CMK (cell line): ENCODE results near the gene CASP14.
"Not testable (repeated sequence)": the region's sequence is repeated elsewhere in the genome, so short reads cannot be mapped to it uniquely, and the experiment has no call there.

Experiments used
- DNase-seq: peaks from one replicate; pipeline ENCODE4 v3.0.0-alpha.2; 2010; ENCODE audit warnings: low read depth

Gene CASP14, protein sequence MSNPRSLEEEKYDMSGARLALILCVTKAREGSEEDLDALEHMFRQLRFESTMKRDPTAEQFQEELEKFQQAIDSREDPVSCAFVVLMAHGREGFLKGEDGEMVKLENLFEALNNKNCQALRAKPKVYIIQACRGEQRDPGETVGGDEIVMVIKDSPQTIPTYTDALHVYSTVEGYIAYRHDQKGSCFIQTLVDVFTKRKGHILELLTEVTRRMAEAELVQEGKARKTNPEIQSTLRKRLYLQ

DNA sequence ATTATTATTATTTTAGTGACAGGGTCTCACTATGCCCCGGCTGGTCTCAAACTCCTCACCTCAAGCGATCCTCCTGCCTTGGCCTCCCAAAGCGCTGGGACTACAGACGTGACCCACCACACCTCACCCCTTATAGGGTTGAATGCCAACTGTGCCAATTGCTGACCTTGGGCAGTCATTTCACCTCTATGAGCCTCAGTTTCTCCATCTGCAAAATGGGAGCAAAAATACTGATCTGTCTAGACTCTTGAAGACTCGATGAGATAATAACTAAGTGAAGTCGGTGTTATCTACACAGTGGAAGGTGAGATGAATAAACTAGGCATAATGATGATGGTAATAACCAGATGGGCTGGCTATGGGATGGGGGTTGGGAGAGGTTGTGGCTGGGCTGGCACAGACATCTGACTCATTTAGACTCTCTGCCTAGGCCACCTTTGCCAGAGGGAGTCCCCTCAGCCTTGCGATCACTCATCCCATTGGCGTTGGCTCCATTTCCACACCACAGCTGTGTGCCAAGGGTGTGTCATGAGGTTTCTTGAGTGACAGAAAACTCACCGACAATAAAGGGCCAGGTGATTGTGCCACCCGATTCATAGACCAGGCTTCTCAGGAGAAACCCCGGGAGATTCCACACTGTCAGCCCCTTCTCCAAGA is at the start of gene CASP14:
Gene CASP14 (plus strand): TSS at position 596 of the 657 bp plus-strand sequence. CDS start 2,772 bp downstream, outside the sequence.
- no peak for DNase-seq

DNA sequence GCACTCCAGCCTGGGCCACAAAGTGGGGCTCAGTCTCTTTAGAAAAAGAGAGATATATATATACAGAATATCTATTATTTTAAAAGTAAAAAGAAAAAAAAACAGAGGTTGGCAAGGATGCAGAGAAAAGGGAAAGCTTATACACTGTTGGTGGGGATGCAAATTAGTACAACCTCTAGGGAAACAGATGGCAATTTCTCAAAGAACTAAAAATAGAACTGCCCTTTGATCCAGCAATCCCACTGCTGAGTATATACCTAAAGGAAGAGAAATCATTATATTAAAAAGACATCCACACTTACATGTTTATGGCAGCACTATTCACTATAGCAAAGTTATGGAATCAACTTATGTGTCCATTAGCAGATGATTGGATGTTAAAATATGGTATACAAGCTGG is 41.0 kb upstream of the CASP14 start:
- no peak for DNase-seq

DNA sequence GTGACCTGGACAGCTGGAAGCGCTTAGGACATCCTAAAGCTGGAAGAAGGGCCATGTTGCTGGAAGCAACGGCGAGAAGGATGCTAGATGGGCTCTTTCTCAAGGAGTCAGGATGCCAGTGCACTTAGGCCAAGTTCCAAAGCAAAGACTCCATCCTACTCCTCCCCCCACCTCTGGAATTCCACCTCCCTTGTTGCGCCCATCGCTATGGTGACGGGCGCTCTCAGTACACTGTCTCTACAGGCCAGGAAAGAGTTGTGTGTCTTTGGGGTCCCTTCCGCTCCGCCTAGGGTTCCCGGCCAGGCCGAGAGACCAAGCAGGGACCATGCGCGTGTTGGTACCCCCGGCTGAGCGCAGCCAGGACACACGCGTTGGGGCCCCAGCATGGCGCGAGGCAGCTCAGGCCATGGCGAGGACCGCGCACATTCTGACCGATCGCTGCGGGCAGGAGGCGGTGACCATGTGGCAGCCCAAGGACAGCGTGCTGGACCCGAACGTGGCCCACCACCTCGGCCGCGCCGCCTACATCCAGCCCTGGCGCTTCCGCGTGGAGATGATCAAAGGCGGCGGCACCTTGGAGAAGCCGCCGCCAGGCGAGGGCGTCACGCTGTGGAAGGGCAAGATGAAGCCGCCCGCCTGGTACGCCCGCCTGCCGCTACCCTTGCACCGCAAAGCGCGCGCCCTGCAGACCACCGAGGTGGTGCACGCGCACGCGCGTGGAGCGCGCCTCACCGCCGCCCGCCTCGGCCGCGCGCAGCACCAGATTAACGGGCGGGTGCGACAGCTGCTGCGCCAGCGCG is 38.6 kb upstream of the CASP14 start:
- DNase-seq: no peak

DNA sequence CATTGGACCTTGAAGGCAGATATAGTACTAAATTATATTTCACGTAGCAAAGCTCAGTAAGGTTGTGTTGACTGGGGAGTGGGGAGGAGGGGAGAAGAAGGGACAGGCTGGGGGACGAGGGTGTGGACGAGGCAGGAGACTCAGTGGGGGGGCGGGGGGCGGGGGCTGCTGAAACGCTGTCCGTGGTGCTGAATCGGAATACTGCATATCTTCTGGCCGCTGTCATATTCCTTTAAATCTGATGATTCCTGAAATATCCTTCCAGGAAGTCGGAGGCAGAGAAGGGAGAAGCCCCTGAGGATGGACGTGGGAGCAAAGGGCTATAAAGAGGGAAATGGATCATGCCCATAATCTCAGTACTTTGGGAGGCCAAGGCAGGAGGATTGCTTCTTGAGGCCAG is 34.7 kb upstream of the CASP14 start:
- DNase-seq: no peak

DNA sequence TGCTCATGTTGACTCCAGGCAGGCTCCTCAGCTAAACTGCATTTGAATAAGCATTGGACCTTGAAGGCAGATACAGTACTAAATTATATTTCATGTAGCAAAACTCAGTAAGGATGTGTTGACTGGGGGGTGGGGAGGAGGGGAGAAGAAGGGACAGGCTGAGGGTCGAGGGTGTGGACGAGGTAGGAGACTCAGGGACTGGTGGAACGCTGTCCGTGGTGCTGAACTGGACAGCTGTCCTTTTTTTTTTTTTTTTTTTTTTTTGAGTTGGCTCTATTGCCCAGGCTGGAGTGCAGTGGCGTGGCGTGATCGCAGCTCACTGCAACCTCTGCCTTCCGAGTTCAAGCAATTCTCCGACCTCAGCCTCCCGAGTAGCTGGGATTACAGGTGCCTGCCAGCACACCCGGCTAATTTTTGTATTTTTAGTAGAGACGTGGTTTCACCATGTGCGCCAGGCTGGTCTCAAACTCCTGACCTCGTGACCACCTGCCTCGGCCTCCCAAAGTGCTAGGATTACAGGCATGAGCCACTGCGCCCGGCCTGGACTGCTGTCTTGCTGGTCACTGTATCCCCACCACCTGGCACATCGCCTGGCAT is 33.2 kb upstream of the CASP14 start:
- DNase-seq: peak; percentile 18

DNA sequence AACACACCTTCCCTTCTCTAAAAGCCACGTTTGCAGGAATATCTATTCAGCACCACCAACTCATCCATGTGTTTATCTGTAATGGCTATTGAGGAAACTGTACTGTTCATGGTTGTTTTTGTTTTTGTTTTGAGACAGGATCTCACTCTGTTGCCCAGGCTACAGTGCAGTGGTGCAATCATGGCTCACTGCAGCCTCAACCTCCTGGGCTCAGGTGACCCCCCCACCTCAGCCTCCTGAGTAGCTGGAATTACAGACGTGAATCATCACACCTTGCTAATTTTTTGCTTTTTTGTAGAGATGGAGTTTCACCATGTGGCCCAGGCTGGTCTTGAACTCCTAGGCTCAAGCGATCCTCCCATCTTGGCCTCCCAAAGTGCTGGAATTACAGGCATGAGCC is 30.4 kb upstream of the CASP14 start:
- DNase-seq: not testable (repeated sequence)

DNA sequence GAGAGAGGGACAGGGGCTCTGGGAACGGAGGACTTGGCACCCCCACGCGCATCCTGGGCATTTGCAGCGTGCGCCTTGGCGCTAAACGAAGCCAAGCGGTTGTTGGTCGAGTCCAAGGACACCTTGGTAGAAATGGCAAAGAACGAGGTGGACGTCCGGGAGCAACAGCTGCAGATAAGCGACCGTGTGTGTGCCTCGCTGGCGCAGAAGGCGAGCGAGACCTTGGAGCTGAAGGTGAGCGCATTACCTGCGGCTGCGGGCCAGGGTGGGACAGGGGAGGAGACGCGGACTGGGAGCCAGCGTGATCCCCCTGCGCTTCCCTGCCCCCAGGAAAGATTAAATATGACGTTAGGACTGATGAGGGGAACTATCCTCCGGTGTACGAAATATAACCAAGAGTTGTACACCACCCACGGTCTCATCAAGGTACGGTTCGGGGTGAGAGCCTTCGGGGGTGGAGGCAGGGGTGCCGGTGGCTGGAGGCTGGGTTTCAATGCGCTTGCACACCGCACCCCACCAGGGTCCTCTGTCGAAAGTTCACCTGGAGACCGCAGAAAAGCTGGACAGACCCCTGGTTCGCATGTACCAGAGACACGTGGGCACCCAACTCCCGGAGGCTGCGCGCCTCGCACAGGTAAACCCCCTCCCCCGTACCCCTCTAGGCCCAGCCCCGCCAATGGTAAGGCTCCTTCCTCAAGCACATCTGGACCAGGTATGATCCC is 27.8 kb upstream of the CASP14 start:
- no peak for DNase-seq

DNA sequence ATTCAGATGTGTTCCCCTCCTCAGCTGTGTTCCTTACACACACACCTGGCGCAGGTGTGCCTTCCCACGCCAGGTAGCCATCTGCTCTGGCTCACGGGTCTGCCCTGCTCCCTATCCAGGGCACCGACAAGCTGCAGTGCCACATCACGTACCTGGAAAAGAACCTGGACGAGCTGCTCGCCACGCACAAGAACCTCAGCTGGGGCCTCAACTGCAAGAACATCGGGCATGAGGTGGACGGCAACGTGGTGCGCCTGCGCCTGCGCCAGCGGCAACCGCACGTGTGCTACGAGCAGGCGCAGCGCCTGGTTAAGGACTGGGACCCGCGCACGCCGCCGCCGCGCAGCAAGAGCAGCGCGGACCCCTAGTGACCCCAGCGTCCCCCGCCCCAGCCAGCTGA is 26.5 kb upstream of the CASP14 start:
- DNase-seq: no peak

DNA sequence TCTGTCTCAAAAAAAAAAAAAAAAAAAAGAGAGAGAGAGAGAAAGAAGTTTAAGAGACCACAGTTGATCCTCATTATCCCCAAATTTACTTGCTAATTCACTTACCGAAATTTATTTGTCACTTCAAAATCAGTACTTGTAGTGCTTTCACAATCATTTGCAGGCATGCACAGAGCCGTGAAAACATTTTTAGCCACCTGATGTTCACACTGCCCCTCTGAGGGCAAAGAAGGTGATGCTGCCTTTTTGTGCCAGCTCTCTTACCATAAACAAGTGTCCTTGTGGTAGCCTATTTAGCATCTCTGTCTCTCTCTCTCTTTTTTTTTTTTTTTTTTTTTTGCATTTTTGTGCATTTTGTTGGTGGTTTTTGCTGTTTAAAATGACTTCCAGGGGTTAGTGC is 24.1 kb upstream of the CASP14 start:
- no peak for DNase-seq

DNA sequence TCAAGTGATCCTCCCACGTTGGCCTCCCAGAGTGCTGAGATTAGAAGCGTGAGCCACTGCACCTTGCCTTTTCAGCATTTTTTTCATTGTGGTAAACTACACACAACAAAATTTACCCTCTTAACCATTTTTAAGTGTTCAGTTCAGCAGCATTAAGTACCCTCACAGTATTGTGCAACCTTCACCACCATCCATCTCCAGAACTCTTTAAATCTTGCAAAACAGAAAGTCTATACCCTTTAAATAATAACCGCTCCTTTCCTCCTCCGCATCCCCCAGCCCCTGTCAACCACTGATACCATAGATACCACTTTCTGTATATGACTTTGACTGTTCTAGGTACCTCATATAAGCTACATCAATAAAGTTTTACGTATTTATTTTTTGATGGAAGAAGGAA is 20.8 kb upstream of the CASP14 start:
- no peak for DNase-seq

DNA sequence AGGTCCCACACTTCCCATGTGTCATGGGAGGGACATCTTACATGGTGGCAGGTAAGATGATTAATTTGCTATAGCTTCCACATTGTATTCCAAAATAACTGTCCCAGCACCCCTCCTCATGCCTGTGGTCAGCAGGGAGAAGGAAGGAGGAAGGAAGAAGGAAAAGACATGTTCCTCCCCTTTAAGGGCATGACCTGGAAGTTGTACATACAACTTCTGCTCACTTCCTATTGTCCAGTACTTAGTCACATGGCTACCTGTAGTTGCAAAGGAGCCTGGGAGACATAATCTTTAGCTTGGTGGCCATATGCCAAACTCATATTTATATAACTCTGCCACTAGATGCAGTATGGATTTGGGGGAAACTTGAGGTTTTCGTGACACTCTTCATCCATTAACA is 17.6 kb upstream of the CASP14 start:
- no peak for DNase-seq

DNA sequence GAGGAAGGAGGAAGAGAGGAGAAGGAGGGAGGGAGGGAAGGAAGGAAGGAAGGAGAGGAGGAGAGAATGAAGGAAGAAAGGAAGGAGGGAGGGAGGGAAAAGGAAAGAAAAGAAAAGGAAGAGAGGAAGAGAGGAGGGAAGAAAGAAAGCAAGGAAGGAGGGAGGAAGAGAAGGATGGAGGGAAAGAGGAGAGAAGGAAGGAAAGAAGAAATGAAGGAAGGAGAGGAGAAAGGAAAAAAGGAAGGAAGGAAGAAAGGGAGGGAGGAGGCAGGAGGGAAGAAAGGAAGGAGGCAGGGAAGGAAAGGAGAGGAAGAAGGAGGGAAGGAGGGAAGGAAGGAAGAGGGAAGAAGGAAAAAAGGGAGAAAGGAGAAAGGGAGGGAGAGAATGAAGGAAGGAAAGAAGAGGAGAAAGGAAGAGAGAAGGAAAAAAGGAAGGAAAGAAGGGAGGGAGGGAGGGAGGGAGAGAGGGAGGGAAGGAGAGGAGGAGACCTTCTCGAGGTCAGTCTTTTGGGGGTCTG is 13.4 kb upstream of the CASP14 start:
- no peak for DNase-seq

DNA sequence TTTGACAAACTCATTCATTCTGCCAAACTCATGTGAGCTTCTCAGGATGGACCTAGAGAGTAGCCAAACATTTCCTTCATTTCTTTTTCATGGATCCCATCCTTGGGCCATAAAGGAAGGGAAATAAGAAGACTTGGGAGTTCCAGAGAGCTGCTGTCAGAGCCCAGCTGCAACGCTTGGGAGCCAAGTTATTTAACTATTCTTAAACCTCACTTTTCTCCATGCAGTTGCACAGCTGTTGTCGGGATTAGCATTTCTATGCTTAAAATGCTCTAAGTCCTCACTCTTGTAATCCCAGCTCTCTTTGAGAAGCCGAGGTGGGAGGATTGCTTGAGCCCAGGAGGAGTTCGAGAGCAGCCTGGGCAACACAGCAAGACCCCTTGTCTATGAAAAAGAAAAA is 11.7 kb upstream of the CASP14 start:
- no peak for DNase-seq

DNA sequence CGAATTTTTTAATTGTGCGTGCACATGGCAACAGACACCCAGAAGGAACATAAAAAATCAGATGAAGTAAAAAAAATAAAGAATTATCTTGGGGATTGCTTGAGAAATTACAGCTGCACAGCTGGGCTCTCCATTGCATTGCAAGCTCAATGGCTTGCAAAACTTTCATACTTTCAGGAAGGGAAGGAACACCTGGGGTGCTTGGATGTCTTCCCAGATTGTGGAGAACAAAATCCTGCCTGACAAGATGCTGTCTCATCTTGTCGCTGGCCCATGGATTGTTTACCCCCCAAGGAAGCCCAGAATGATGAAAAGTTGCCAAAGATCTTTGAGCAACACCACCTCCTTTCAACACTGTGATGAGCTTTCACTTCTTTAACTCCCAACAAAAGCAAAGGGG is 11.0 kb upstream of the CASP14 start:
- no peak for DNase-seq

DNA sequence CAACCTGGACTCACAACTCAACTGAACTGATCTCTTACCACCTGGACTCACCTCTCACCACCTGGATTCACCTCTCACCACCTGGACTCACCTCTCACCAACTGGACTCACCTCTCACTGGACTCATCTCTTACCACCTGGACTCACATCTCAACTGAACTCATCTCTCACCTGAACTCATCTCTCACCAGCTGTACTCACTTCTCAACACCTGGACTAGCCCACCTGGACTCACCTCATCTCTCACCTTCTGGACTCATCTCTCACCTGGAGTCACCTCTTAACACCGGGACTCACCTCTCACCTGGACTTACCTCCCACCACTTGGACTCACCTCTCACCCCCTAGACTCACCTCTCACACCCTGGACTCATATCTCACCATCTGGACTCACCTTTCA is 7.3 kb upstream of the CASP14 start:
- no peak for DNase-seq

DNA sequence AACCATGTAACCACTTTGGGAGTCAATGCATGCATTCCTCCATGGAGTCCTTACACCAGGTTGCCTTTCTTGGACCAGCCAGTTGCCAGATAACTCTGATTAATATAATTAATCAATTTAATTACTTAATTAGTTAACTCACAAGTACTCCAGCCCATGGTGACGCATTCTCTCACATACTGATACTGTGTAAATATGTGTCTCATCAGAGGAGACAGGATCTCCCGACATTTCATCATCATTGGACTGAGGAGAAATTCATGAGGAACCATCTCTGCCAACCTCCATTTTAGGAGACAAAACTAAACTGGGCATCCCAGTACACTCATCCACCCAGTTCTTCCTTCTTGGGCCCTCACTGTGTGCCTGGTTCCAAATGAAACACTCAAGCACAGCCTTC is 6.5 kb upstream of the CASP14 start:
- DNase-seq: no peak

DNA sequence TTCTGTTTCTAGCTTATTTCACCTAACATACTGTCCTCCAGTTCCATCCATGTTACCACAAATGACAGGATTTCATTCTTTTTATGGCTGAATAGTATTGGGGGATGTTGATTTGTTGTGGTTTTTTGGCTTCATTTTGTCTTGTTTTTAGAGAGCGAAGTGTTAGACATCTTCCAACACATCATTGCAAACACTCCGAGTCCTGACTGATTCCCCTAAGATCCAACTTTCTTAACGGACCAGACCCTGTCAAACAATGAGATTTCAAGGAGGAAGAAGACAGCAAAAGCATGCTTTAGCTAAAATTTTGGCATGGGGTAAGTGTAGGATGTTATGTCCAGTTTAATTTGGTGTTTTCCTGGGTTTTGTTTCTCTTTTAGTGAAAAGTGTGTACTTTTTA is 3.8 kb upstream of the CASP14 start:
- DNase-seq: no peak

DNA sequence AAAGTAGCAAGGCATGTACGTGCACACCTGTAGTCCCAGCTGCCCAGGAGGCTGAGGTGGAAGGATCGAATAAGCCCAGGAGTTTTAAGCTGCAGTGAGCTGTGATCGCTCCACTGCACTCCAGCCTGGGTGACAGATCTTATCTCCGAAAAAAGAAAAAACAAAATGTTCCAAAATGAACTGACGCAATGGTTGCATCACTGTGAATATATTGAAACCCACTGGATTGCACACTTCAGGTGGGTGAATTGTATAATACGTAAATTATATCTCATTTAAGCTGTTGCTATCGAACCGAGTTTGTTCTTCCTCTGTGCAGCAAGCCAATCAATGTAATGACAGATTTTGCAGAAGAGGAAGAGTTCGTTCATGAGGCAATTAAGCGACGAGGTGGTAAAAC is 1.6 kb upstream of the CASP14 start:
- no peak for DNase-seq

DNA sequence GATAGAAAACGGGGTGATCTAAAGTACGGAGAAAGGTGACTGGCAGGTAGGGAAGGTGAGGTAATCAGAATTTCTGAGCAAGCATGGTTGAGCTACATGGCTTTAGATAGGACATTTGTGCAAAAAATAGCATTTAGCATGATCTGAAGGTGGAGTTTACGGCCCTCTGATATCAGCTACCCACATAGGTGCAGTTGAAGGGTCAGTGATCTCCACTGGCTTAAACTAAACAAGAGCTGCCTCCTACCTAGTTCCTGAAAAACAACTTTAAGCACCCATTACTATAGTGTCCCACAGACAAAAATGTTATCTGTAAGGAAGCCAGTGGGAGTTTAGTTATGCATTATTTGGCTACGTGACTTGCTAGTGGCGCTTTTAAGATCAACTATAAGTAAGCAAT is 1.2 kb upstream of the CASP14 start:
- no peak for DNase-seq

DNA sequence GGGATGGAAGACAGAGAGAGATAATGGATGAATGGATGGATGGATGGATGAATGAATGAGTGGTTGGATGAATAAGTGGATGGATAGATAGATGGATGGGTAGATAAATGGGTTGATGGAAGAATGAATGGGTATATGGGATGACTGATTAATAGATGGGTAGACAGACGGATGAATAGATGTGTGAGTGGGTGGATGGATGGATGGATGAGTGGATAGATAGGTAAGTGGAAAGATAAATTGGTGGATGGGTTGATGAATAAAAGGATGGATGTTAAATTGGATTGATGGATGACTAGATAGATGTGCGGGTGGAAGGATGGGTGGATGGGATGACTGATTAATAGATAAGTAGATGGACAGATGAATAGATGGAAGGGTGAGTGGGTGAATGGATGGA is 1.4 kb downstream of the CASP14 start:
- no peak for DNase-seq

DNA sequence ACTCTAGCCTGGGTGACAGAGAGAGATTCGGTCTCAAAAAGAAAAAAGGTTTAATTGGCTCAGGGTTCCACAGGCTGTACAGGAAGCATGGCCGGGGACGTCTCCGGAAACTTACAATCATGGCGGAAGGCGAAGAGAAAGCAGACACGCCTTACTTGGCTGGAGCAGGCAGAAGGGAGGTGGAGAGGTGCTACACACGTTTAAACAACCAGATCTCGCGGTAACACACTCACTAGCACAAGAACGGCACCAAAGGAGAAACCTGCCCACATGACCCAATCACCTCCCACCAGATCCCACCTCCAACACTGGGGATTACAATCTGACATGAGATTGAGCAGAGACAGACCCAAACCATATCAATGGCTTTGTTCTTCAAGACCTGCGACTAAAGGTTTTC is 12.8 kb downstream of the CASP14 start:
- DNase-seq: no peak

DNA sequence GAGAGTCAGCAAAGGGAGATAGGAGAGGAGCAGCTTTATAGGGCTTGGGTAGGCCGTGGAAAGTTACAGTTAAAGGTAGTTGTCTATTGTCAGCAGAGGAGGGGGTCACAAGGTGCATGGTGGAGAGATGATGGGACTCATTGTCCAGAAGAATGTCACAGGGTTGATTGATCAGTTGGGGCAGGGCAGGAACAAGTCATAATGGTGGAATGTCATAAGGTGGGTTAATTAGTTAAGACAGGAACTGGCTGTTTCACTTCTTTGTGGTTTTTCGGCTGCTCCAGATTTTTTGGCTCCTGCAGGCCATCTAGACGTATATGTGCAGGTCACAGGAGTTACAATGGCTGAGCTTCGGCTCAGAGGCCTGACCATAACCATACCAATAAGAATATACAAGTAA is 21.1 kb downstream of the CASP14 start:
- not testable (repeated sequence) for DNase-seq
